Natural killer cell treated with Interleukin-12 subunit alpha and Interleukin-12 subunit beta and Interleukin-15 and Interleukin-18, amount 100 ng/mL, for 72 hours (primary cell): ENCODE data around the gene CPA4. TPM values are rescaled to one million over a fixed set of nuclear protein-coding genes. Genes with fewer than 3 reads are reported as not detected.

Experiments used
- total RNA-seq, 2 donors: library from RNA; stranded (reverse); gene quantifications; one replicate each; pipeline ENCODE4 v1.2.3, GENCODE V29; 2022

Gene CPA4
- total RNA-seq, 2 donors from 2014 or later: not detected

Other genes starting within 250 kb of the CPA4 start
- gene ZC3HC1, start 241.8 kb upstream of the CPA4 start, total RNA-seq: 10 to 100 TPM; 22.8 to 40.8 TPM
- gene KLHDC10, start 222.6 kb upstream of the CPA4 start, total RNA-seq: 10 to 100 TPM; 19.7 to 20.8 TPM
- gene TMEM209, start 87.8 kb upstream of the CPA4 start, total RNA-seq: 10 to 100 TPM; 39.4 to 43.9 TPM
- not detected for gene SSMEM1, start 85.3 kb upstream of the CPA4 start, total RNA-seq
- not detected for gene CPA2, start 26.3 kb upstream of the CPA4 start, total RNA-seq
- not detected for gene CPA5, start 51.7 kb downstream of the CPA4 start, total RNA-seq
- gene CPA1, start 87.3 kb downstream of the CPA4 start, total RNA-seq: not detected
- 10 to 100 TPM; 11.3 to 17.7 TPM for gene CEP41, start 147.9 kb downstream of the CPA4 start, total RNA-seq
- 1 to 10 TPM in 1 of 2 donors, under 1 TPM in 1; 0.73 to 1.3 TPM for gene MEST, start 198.9 kb downstream of the CPA4 start, total RNA-seq